ENCODE data around the gene EI24.

DNA sequence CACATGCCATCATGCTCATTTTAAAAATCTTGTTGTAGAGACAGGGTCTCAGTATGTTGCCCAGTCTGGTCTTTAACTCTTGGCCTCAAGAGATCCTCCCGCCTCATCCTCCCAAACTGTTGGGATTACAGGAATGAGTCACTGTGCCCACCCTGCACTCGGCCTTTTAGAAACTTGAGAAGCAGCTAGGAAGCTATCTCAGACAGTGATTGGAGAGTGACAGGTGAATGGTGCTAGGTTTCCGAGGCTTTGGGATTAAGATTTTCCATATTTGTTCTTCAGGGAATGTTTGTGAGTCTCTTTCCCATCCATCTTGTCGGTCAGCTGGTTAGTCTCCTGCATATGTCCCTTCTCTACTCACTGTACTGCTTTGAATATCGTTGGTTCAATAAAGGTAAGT is 10.5 kb downstream of the EI24 start:
- TF ChIP-seq, protein P1, sequence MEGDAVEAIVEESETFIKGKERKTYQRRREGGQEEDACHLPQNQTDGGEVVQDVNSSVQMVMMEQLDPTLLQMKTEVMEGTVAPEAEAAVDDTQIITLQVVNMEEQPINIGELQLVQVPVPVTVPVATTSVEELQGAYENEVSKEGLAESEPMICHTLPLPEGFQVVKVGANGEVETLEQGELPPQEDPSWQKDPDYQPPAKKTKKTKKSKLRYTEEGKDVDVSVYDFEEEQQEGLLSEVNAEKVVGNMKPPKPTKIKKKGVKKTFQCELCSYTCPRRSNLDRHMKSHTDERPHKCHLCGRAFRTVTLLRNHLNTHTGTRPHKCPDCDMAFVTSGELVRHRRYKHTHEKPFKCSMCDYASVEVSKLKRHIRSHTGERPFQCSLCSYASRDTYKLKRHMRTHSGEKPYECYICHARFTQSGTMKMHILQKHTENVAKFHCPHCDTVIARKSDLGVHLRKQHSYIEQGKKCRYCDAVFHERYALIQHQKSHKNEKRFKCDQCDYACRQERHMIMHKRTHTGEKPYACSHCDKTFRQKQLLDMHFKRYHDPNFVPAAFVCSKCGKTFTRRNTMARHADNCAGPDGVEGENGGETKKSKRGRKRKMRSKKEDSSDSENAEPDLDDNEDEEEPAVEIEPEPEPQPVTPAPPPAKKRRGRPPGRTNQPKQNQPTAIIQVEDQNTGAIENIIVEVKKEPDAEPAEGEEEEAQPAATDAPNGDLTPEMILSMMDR (conservative IDR thresholded peaks at IDR 0.05 in 1 of 2, IDR thresholded peaks at IDR 0.05 in 1 of 2; ENCODE audit: low read depth in 1 of 2, low read length in 2 of 2), result no peak
- no peak for TF ChIP-seq EZH2 (IDR thresholded peaks at IDR 0.05; ENCODE audit: low read length, missing control alignments)
